ENCODE results near the gene UBE2C.

Gene UBE2C

GRCh38 chr20:45833883-45834796 is 21.7 kb downstream of the UBE2C start:
- peak; percentile 63 for DNase-seq (ENCODE audit: low read depth)
- TF ChIP-seq CTCF (conservative IDR thresholded peaks at IDR 0.05; ENCODE audit: low read length), result no peak
- H3K4me3 ChIP-seq (ENCODE audit: low read length), result peak overlapping the region; percentile 89

DNA sequence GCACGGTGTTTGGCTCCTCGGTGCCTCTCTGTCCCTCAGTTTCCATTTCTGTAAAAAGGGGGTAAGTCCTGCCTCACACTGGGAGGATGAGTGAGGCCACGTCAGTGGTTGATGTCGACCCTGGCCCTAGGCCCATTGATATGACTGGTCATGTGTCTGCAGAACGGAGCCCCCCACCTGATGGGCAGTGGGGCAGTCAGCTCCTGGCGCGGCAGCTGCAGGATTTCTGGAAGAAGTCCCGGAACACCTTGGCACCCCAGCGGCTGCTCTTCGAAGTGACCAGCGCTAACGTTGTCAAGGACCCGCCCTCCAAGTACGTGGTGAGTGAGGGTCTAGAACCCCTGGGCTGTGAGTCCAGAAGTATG is 22.3 kb downstream of the UBE2C start:
- no peak for DNase-seq (ENCODE audit: low read depth)
- TF ChIP-seq CTCF (conservative IDR thresholded peaks at IDR 0.05; ENCODE audit: low read length), result no peak
- H3K4me3 ChIP-seq (ENCODE audit: low read length), result peak overlapping the region; percentile 89

DNA sequence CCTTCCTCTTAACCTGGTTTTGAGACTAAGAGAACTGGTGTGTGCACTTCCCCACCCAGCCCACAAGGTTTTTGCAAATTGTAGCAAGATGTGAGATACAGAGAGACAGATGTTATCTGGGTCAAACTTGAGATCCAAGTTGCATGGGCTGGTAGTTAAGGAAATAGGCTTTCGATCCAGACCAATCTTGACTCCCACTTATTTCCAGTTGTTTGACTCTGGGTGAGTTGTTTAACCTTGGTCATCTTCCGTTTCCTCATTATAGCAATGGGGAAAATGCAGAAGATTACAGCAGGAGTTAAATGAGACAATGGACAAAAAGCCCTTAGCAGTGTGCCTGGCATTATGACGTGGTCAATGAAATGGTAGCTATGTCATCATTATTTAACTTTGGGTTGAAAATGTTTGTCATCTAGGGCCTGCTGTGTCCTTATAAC is 22.9 kb downstream of the UBE2C start:
- TF ChIP-seq CTCF (conservative IDR thresholded peaks at IDR 0.05; ENCODE audit: low read length), result peak; percentile 30
- no peak for DNase-seq (ENCODE audit: low read depth)
- peak overlapping the region; percentile 89 for H3K4me3 ChIP-seq (ENCODE audit: low read length)

GRCh38 chr20:45835825-45836224 is 23.4 kb downstream of the UBE2C start:
- TF ChIP-seq CTCF (conservative IDR thresholded peaks at IDR 0.05; ENCODE audit: low read length), result no peak
- peak overlapping the region; percentile 89 for H3K4me3 ChIP-seq (ENCODE audit: low read length)
- DNase-seq (ENCODE audit: low read depth), result peak; percentile 90

GRCh38 chr20:45836841-45837240 is 24.4 kb downstream of the UBE2C start:
- TF ChIP-seq CTCF (conservative IDR thresholded peaks at IDR 0.05; ENCODE audit: low read length), result no peak
- peak overlapping the region; percentile 24 for H3K4me3 ChIP-seq (ENCODE audit: low read length)
- DNase-seq (ENCODE audit: low read depth), result no peak

GRCh38 chr20:45840700-45841198 is 28.3 kb downstream of the UBE2C start:
- no peak for DNase-seq (ENCODE audit: low read depth)
- H3K4me3 ChIP-seq (ENCODE audit: low read length), result no peak overlapping the region
- no peak for TF ChIP-seq CTCF (conservative IDR thresholded peaks at IDR 0.05; ENCODE audit: low read length)

Measured in AG10803 (cell line).